Loucy (cell line): ENCODE results near the gene FZD1.

Source experiments
- H2AFZ ChIP-seq: fragments of 200-600 bp; sonication (generic); 2 replicates; pipeline ENCODE4 v1.6.0; 2016; ENCODE audit warnings: antibody characterized with exemption, mild to moderate bottlenecking, low read length, moderate library complexity
- H3F3A ChIP-seq: fragments of 200-600 bp; 2 replicates; pipeline ENCODE4 v1.6.0; 2016; ENCODE audit warnings: antibody characterized with exemption, low read depth, mild to moderate bottlenecking
- H3K27me3 ChIP-seq: fragments of 200-600 bp; sonication (generic); 2 replicates; pipeline ENCODE4 v1.6.1; 2014; ENCODE audit warnings: low read length, mild to moderate bottlenecking; ENCODE audit not compliant: insufficient read depth, poor library complexity, severe bottlenecking
- H3K36me3 ChIP-seq: fragments of 200-600 bp; sonication (generic); 2 replicates; pipeline ENCODE4 v1.6.1; 2016; ENCODE audit warnings: low read length; ENCODE audit not compliant: insufficient read depth
- H3K4me1 ChIP-seq: fragments of 200-600 bp; sonication (generic); 2 replicates; pipeline ENCODE4 v1.5.1; 2014; ENCODE audit warnings: low read length, mild to moderate bottlenecking; ENCODE audit not compliant: insufficient read depth, poor library complexity, severe bottlenecking
- H3K4me2 ChIP-seq: fragments of 200-600 bp; sonication (generic); 2 replicates; pipeline ENCODE4 v1.6.0; 2014; ENCODE audit warnings: antibody characterized with exemption, low read length, low read depth, mild to moderate bottlenecking; ENCODE audit not compliant: poor library complexity, severe bottlenecking
- H3K4me3 ChIP-seq: fragments of 200-600 bp; sonication (generic); 2 replicates; pipeline ENCODE4 v1.5.1; 2014; ENCODE audit warnings: low read length, mild to moderate bottlenecking, mixed read lengths; ENCODE audit not compliant: poor library complexity, severe bottlenecking
- H3K79me2 ChIP-seq: fragments of 200-600 bp; sonication (generic); 2 replicates; pipeline ENCODE4 v1.6.1; 2014; ENCODE audit warnings: low read length; ENCODE audit not compliant: insufficient read depth
- H3K9ac ChIP-seq: fragments of 200-600 bp; sonication (generic); 2 replicates; pipeline ENCODE4 v1.6.0; 2014; ENCODE audit warnings: mild to moderate bottlenecking, low read depth, low read length, moderate library complexity; ENCODE audit not compliant: poor library complexity, severe bottlenecking
- H3K9me2 ChIP-seq: fragments of 200-600 bp; sonication (generic); replicated peaks from 2 replicates; pipeline ENCODE4 v1.6.1; 2016; ENCODE audit warnings: low read depth, low read length, mixed read lengths
- H3K9me3 ChIP-seq: fragments of 200-600 bp; sonication (generic); 2 replicates; pipeline ENCODE4 v1.6.1; 2014; ENCODE audit warnings: mild to moderate bottlenecking, antibody characterized with exemption, low read length, low read depth; ENCODE audit not compliant: insufficient read depth
- H4K20me1 ChIP-seq: fragments of 200-600 bp; sonication (generic); 2 replicates; pipeline ENCODE4 v1.6.0; 2014; ENCODE audit warnings: antibody characterized with exemption, low read length, mild to moderate bottlenecking; ENCODE audit not compliant: insufficient read depth, poor library complexity, severe bottlenecking
- EZH2phosphoT487 ChIP-seq: fragments of 200-600 bp; IDR thresholded peaks from 2 replicates; pipeline ENCODE4 v1.6.1; 2018; ENCODE audit warnings: antibody characterized with exemption, mild to moderate bottlenecking, moderate library complexity, borderline replicate concordance
- TF ChIP-seq, protein P1 (sequence below): fragments of 200-600 bp; sonication (generic); conservative IDR thresholded peaks from 2 replicates; pipeline ENCODE4 v1.5.1; 2014; ENCODE audit warnings: mild to moderate bottlenecking, antibody characterized with exemption, low read length

The FZD1 gene

DNA sequence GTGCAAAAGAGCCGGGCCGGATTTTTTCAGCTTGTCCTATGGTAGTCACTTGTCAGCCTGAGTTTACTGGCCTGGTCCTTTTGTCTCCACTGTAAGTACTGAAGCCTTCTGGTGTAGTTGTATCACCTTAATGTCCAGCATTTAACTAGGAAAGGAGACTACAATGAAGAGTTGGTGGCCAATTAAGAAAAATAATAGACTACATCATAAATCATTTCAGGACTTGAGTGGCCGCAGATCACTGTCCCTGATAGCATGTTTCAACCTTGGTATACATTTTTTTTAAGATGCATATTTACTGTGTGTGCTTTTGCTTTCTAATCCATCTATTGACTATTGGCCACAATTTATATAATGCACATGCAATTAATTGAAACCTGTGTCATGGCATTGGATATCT lies 6.1 kb downstream of the FZD1 start:
- H3K79me2 ChIP-seq = no peaks in the 10 kb centered on the region
- H3K27me3 ChIP-seq = no peaks in the 10 kb centered on the region
- no peak overlapping the region for H3K4me3 ChIP-seq
- no peaks in the 10 kb centered on the region for H3K9me2 ChIP-seq
- no peak overlapping the region for H3K4me2 ChIP-seq
- no peak for TF ChIP-seq EZH2phosphoT487
- TF ChIP-seq, protein P1, sequence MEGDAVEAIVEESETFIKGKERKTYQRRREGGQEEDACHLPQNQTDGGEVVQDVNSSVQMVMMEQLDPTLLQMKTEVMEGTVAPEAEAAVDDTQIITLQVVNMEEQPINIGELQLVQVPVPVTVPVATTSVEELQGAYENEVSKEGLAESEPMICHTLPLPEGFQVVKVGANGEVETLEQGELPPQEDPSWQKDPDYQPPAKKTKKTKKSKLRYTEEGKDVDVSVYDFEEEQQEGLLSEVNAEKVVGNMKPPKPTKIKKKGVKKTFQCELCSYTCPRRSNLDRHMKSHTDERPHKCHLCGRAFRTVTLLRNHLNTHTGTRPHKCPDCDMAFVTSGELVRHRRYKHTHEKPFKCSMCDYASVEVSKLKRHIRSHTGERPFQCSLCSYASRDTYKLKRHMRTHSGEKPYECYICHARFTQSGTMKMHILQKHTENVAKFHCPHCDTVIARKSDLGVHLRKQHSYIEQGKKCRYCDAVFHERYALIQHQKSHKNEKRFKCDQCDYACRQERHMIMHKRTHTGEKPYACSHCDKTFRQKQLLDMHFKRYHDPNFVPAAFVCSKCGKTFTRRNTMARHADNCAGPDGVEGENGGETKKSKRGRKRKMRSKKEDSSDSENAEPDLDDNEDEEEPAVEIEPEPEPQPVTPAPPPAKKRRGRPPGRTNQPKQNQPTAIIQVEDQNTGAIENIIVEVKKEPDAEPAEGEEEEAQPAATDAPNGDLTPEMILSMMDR = no peak
- no peaks in the 10 kb centered on the region for H3K9me3 ChIP-seq
- H3K9ac ChIP-seq = no peak overlapping the region
- no peaks in the 10 kb centered on the region for H3K4me1 ChIP-seq
- no peaks in the 10 kb centered on the region for H3F3A ChIP-seq
- H3K36me3 ChIP-seq = no peaks in the 10 kb centered on the region
- no peak overlapping the region for H2AFZ ChIP-seq
- H4K20me1 ChIP-seq = no peaks in the 10 kb centered on the region

- no peaks in the 10 kb centered on the region for H3K9me3 ChIP-seq
- H4K20me1 ChIP-seq = no peaks in the 10 kb centered on the region
- TF ChIP-seq, protein P1 = no peak
- no peak for TF ChIP-seq EZH2phosphoT487
- H2AFZ ChIP-seq = no peak overlapping the region
- no peaks in the 10 kb centered on the region for H3K27me3 ChIP-seq
- H3K9ac ChIP-seq = no peak overlapping the region
- no peaks in the 10 kb centered on the region for H3F3A ChIP-seq
- no peaks in the 10 kb centered on the region for H3K79me2 ChIP-seq
- H3K4me3 ChIP-seq = no peak overlapping the region
- H3K9me2 ChIP-seq = no peaks in the 10 kb centered on the region
- H3K36me3 ChIP-seq = no peaks in the 10 kb centered on the region
- H3K4me1 ChIP-seq = no peaks in the 10 kb centered on the region
- no peak overlapping the region for H3K4me2 ChIP-seq
Observed at GRCh38 chr7:91276909-91277308, 12.7 kb downstream of the FZD1 start.

DNA sequence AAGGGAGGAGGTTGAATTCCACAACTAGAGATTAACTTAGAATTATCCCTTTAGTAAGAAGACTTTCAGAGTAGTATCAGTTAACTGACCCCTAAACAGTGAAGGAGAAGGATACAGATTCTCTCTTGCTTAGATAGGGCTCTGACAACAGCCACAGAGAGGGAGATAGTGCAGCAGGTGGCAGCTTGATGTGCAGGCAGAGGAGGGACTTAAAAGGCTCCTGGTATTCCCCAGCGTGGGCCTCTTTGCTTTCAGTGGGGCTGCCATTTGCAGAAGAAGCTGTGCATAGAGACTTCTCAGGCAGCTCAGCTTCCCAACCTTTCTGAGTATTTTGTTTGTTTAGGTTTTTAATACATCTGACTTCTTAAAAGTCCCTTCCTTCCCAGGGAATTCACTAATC lies 16.0 kb downstream of the FZD1 start:
- H3K9me2 ChIP-seq = no peaks in the 10 kb centered on the region
- H3K79me2 ChIP-seq = no peaks in the 10 kb centered on the region
- H3K4me1 ChIP-seq = no peaks in the 10 kb centered on the region
- no peak overlapping the region for H3K4me3 ChIP-seq
- no peaks in the 10 kb centered on the region for H4K20me1 ChIP-seq
- no peaks in the 10 kb centered on the region for H3K36me3 ChIP-seq
- no peak overlapping the region for H2AFZ ChIP-seq
- TF ChIP-seq, protein P1 = no peak
- TF ChIP-seq EZH2phosphoT487 = no peak
- no peaks in the 10 kb centered on the region for H3K27me3 ChIP-seq
- no peaks in the 10 kb centered on the region for H3F3A ChIP-seq
- no peak overlapping the region for H3K9ac ChIP-seq
- H3K9me3 ChIP-seq = no peaks in the 10 kb centered on the region
- H3K4me2 ChIP-seq = no peak overlapping the region
